VCaP (cell line): Measurements from ENCODE around the gene SCG3.

Source experiments
- H3K27ac ChIP-seq: fragments of 450-650 bp; 2 replicates; pipeline ENCODE4 v1.5.1; 2017
- TF ChIP-seq, protein P1 (sequence below): fragments of 450-650 bp; conservative IDR thresholded peaks from 2 replicates; pipeline ENCODE4 v1.5.1; 2017; ENCODE audit warnings: mild to moderate bottlenecking, moderate library complexity

SCG3 gene

DNA sequence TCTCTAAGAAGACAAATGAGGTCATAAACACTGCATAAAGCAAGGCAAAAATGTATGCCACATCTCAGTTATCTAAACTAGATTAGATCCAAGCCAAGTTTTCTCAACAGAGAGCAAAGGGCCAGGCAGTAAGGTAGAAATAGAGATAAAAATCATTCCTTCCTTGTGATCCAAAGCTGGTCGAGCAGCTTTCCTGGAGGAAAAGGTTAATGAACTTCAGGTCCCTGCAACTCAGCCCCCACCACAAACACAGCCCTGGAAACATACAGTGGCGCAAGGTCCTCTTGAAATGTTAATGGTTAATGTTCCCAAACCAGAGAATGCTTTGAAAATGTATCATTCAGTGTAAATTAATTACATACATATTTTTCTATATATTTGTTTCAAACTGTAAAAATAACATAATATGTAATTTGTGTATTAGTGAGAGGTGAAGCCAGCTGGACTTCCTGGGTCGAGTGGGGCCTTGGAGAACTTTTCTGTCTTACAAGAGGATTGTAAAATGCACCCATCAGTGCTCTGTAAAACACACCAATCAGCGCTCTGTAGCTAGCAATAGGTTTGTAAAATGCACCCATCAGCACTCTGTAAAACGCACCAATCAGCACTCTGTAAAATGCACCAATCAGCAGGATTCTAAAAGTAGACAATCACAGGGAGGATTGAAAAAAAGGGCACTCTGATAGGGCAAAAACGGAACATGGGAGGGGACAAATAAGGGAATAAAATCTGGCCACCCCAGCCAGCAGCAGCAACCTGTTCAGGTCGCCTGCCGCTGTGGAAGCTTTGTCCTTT lies 39.1 kb downstream of the SCG3 start:
- peak overlapping the region; percentile 61 for H3K27ac ChIP-seq
- TF ChIP-seq, protein P1, sequence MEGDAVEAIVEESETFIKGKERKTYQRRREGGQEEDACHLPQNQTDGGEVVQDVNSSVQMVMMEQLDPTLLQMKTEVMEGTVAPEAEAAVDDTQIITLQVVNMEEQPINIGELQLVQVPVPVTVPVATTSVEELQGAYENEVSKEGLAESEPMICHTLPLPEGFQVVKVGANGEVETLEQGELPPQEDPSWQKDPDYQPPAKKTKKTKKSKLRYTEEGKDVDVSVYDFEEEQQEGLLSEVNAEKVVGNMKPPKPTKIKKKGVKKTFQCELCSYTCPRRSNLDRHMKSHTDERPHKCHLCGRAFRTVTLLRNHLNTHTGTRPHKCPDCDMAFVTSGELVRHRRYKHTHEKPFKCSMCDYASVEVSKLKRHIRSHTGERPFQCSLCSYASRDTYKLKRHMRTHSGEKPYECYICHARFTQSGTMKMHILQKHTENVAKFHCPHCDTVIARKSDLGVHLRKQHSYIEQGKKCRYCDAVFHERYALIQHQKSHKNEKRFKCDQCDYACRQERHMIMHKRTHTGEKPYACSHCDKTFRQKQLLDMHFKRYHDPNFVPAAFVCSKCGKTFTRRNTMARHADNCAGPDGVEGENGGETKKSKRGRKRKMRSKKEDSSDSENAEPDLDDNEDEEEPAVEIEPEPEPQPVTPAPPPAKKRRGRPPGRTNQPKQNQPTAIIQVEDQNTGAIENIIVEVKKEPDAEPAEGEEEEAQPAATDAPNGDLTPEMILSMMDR: no peak

DNA sequence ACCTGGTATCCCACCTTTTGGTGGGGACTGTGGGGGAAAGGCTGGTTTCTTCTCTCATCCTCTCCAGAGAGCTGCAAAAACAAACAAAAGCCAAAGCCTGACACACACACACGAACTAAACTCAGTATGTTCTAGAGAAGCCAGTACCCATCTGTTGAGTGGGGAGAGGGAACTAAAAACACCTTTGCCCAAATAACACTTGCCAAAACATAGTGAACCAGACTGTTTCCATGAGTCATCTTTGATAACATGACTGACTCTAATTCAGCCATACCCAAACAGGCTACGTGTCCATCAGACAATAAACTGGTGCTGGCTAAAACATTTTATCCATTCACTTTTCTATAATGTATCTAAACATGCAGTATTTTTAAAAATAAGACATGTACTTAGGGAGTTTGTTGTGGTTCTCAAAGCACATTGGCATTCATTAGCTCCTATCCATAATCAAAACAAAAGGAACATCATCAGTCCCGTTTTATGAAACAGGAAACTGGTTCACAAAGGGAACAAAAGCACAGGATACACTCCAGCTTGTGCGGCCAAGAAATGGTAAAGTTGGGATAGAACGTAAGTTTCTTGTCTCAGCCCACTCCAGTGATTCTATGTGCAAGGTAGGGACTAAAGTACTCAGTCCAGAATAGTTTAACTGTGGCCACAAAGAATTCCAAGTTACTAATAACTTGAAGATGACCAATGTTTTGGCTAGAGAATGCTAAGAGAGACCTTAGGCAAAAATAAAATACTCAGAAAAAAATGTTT lies 40.1 kb downstream of the SCG3 start:
- H3K27ac ChIP-seq: peak overlapping the region; percentile 61
- TF ChIP-seq, protein P1: no peak

- no peak overlapping the region for H3K27ac ChIP-seq
- TF ChIP-seq, protein P1: no peak
Observed at GRCh38 chr15:51724199-51724598, 42.9 kb downstream of the SCG3 start.

DNA sequence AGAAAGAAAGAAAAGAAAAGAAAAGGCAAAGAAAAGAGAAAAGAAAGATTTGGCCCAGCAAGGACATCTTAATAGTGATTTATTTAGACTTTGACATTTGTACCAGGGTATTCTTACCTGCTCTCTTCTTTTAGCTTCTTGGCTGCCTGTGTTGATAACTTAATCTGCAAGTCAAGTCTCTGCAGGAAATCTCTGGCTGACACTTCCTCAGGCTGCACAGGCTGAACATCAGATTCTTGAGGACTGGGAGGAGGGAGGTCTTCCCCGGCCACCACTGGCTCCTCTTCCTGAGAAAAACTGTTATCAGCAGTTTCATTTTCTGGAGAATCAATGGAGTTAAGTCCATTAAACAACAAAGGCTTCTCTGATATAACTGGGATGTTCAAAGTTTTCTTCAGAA lies 43.4 kb downstream of the SCG3 start:
- H3K27ac ChIP-seq: no peak overlapping the region
- TF ChIP-seq, protein P1: no peak

GRCh38 chr15:51726302-51727073 lies 45.2 kb downstream of the SCG3 start:
- TF ChIP-seq, protein P1: no peak
- no peak overlapping the region for H3K27ac ChIP-seq

- TF ChIP-seq, protein P1: no peak
- no peak overlapping the region for H3K27ac ChIP-seq
Observed at GRCh38 chr15:51727141-51727897, 46.0 kb downstream of the SCG3 start.
